Endothelial cell of umbilical vein (primary cell): ENCODE data around the gene PRMT1. TPM values are rescaled to one million over a fixed set of nuclear protein-coding genes. Genes with fewer than 3 reads are reported as not detected.

Source experiments
- BruUV-seq: library from RNA; stranded (reverse); fragments of 400-500 nt; replicated peaks from 2 replicates; lab custom pipeline; 2021; lab: Mats Ljungman, UMichigan
- CTCF ChIA-PET: fragments of 300-600, 350-600 bp; sonication (Branson Sonifier 250); formaldehyde crosslinking; loops from one replicate; lab custom pipeline; 2021; ENCODE audit warnings: antibody characterized with exemption, inconsistent platforms; lab: Charles Lee
- POLR2A ChIA-PET: fragments of 300-600, 350-600 bp; sonication (Branson Sonifier 250); formaldehyde crosslinking; loops from one replicate; lab custom pipeline; 2021; ENCODE audit warnings: antibody characterized with exemption, inconsistent platforms; lab: Charles Lee
- DNase-seq: peaks from one replicate; pipeline ENCODE4 v3.0.0-alpha.2; 2011; ENCODE audit warnings: low read depth, low spot score
- FAIRE-seq: peaks from 2 replicates; lab custom pipeline; 2011; peaks lifted over from hg19 to GRCh38; lab: Jason Lieb, UNC
- H2AFZ ChIP-seq: 2 replicates; pipeline ENCODE4 v1.6.0; 2012; ENCODE audit warnings: low read depth, low read length, control low read depth, inconsistent platforms
- H3K27ac ChIP-seq: 2 replicates; pipeline ENCODE4 v1.5.1; 2011; ENCODE audit warnings: low read depth, mild to moderate bottlenecking, control low read depth, low read length, moderate library complexity; ENCODE audit not compliant: insufficient read depth
- H3K27me3 ChIP-seq, 2 experiments: 2 replicates each; pipeline versions ENCODE4 v1.6.0 to v1.6.1; 2011; ENCODE audit warnings: low read length in 2 of 2, mixed read lengths in 1 of 2; ENCODE audit not compliant: control insufficient read depth in 2 of 2, insufficient read depth in 2 of 2
- H3K36me3 ChIP-seq, 2 experiments: 2 replicates in 1 of 2; 3 replicates in 1 of 2; pipeline ENCODE4 v1.5.1; 2011; ENCODE audit warnings: low read length in 2 of 2, mild to moderate bottlenecking in 1 of 2, moderate library complexity in 1 of 2; ENCODE audit not compliant: control insufficient read depth in 2 of 2, insufficient read depth in 2 of 2; ENCODE audit errors: extremely low read depth in 1 of 2
- H3K4me1 ChIP-seq: 3 replicates; pipeline ENCODE4 v1.5.1; 2011; ENCODE audit warnings: mild to moderate bottlenecking, low read length; ENCODE audit not compliant: control insufficient read depth, insufficient read depth; ENCODE audit errors: extremely low read depth
- H3K4me2 ChIP-seq: 2 replicates; pipeline ENCODE4 v1.6.1; 2011; ENCODE audit warnings: low read length, control low read depth, mixed read lengths; ENCODE audit not compliant: insufficient read depth
- H3K4me3 ChIP-seq, 3 experiments: fragments of 200-600 bp in 1 of 3; sonication (generic), shearing (Covaris generic) in 1 of 3; replicated peaks in 1 of 3; 2 replicates each; pipeline ENCODE4 v1.5.1; 2011 to 2016; ENCODE audit warnings: control low read depth in 3 of 3, low read length in 3 of 3, mild to moderate bottlenecking in 2 of 3, inconsistent platforms in 1 of 3, low read depth in 1 of 3, moderate library complexity in 1 of 3; ENCODE audit not compliant: insufficient read depth in 1 of 3
- H3K79me2 ChIP-seq: 2 replicates; pipeline ENCODE4 v1.6.0; 2012; ENCODE audit warnings: low read length, inconsistent platforms; ENCODE audit not compliant: control insufficient read depth, insufficient read depth
- H3K9ac ChIP-seq: replicated peaks from 2 replicates; pipeline ENCODE3; 2011; ENCODE audit warnings: low read length, control low read depth; ENCODE audit not compliant: insufficient read depth; ENCODE audit errors: extremely low read depth
- H3K9me1 ChIP-seq: replicated peaks from 3 replicates; pipeline ENCODE4 v1.6.0; 2011; ENCODE audit warnings: mild to moderate bottlenecking, low read length; ENCODE audit not compliant: control insufficient read depth, insufficient read depth; ENCODE audit errors: extremely low read depth
- H3K9me3 ChIP-seq: replicated peaks from 2 replicates; pipeline ENCODE4 v1.5.1; 2012; ENCODE audit warnings: low read length, inconsistent platforms; ENCODE audit not compliant: control insufficient read depth, insufficient read depth
- H4K20me1 ChIP-seq: replicated peaks from 2 replicates; pipeline ENCODE3; 2011; ENCODE audit warnings: mild to moderate bottlenecking, low read length; ENCODE audit not compliant: control insufficient read depth, insufficient read depth; ENCODE audit errors: extremely low read depth
- CTCF ChIP-seq, 2 donors: IDR thresholded peaks; 1 replicate in 1 of 2; 2 replicates in 1 of 2; pipeline ENCODE4 v1.5.1; 2011; ENCODE audit warnings: low read length in 2 of 2, mild to moderate bottlenecking in 2 of 2, moderate library complexity in 2 of 2, control low read depth in 1 of 2, inconsistent platforms in 1 of 2, low read depth in 1 of 2; ENCODE audit not compliant: insufficient read depth in 1 of 2; ENCODE audit errors: extremely low read depth in 1 of 2
- EZH2 ChIP-seq: IDR thresholded peaks from 2 replicates; pipeline ENCODE4 v1.6.1; 2012; ENCODE audit warnings: borderline replicate concordance, low read depth, mild to moderate bottlenecking, moderate library complexity, low read length, inconsistent platforms; ENCODE audit not compliant: severe bottlenecking
- FOS ChIP-seq: IDR thresholded peaks from 2 replicates; pipeline ENCODE4 v1.6.1; 2011; ENCODE audit warnings: mild to moderate bottlenecking, low read length, moderate library complexity, borderline replicate concordance; ENCODE audit not compliant: insufficient read depth
- GATA2 ChIP-seq: IDR thresholded peaks from 2 replicates; pipeline ENCODE4 v1.7.0; 2011; ENCODE audit warnings: low read depth, mild to moderate bottlenecking, moderate library complexity, mixed read lengths, low read length; ENCODE audit not compliant: insufficient read length, insufficient read depth
- JUN ChIP-seq: IDR thresholded peaks from 2 replicates; pipeline ENCODE4 v1.6.1; 2011; ENCODE audit warnings: borderline replicate concordance, low read depth; ENCODE audit not compliant: insufficient read length, insufficient read depth
- MAX ChIP-seq: IDR thresholded peaks from 2 replicates; pipeline ENCODE4 v1.6.1; 2011; ENCODE audit not compliant: insufficient read depth, insufficient read length
- MYC ChIP-seq: IDR thresholded peaks from one replicate; pipeline ENCODE4 v1.6.1; 2011; ENCODE audit warnings: mild to moderate bottlenecking, low read depth, low read length
- POLR2A ChIP-seq: IDR thresholded peaks from 2 replicates; pipeline ENCODE4 v1.6.1; 2012; ENCODE audit warnings: low read depth, mild to moderate bottlenecking, control low read depth, low read length
- POLR2AphosphoS5 ChIP-seq: IDR thresholded peaks from 2 replicates; pipeline ENCODE4 v1.6.1; 2012; ENCODE audit warnings: low read depth, mild to moderate bottlenecking, control low read depth, low read length, moderate library complexity; ENCODE audit not compliant: insufficient read depth
- dilution Hi-C: fragments of 300-500 bp; cut with MboI; formaldehyde crosslinking; loops from one replicate; pipeline ENCODE4 v1.15.0; 2019; ENCODE audit warnings: low sequenced_read_pairs; ENCODE audit not compliant: extremely low pct_ligation_motif_present
- intact Hi-C: fragments of 100-400 bp; cut with micrococcal nuclease; formaldehyde crosslinking; loops from one replicate; pipeline ENCODE4 v1.10.0; 2022
- polyA plus RNA-seq, 4 experiments: library from polyadenylated mRNA; depleted of rRNA in 3 of 4; stranded (reverse) in 3 of 4; unstranded in 1 of 4; fragments of >200 nt; gene quantifications; 2 replicates each; pipeline versions ENCODE4 v1.2.1 to v1.2.3, GENCODE V29; 2011 to 2012; ENCODE audit warnings: missing spikeins in 1 of 4
- total RNA-seq: library from RNA; stranded (reverse); gene quantifications from 2 replicates; pipeline ENCODE4 v1.2.3, GENCODE V29; 2021

Gene PRMT1
- total and polyA plus RNA-seq, 2 donors (not counting 3 experiments of a cell fraction or from before 2014, with no cell fraction given): 242 to 542 TPM

GRCh38 chr19:49696865-49697264, 19.8 kb downstream of the PRMT1 start:
- ChIA-PET CTCF (interaction anchor here (1.3 kb wide), 1 partner anchor 13 kb away, joined by 3 read pairs; no protein-coding TSS in a partner anchor), POLR2A (no interaction called here)
- no peaks in the 10 kb centered on the region for H3K79me2 ChIP-seq
- no peaks in the 10 kb centered on the region for H3K4me1 ChIP-seq
- H3K4me3 ChIP-seq: no peak overlapping the region
- FAIRE-seq (no peak), DNase-seq (no peak)
- H4K20me1 ChIP-seq: no peaks in the 10 kb centered on the region
- no peak overlapping the region for H2AFZ ChIP-seq
- H3K36me3 ChIP-seq: peaks cover 0 to 7% of the 10 kb centered on the region in 2 experiments
- dilution Hi-C loops: no loop called here
- intact Hi-C loops: no loop called here
- no peak overlapping the region for H3K27ac ChIP-seq
- no peaks in the 10 kb centered on the region for H3K9me3 ChIP-seq
- BruUV-seq: no TSS peak
- TF ChIP-seq POLR2A (no peak), POLR2AphosphoS5 (no peak), MAX (no peak), MYC (no peak), JUN (no peak), FOS (no peak), GATA2 (no peak), CTCF (IDR thresholded peaks at IDR 0.05; ENCODE audit: extremely low read depth in 1 of 2, insufficient read depth in 1 of 2, low read depth in 1 of 2, low read length in 2 of 2) (no peak), EZH2 (no peak)
- no peak overlapping the region for H3K4me2 ChIP-seq
- H3K9ac ChIP-seq: no peak overlapping the region
- no peaks in the 10 kb centered on the region for H3K27me3 ChIP-seq
- no peaks in the 10 kb centered on the region for H3K9me1 ChIP-seq
